Psoas muscle (tissue), 8 donors: ENCODE data around the gene TNFSF13. TPM values are rescaled to one million over a fixed set of nuclear protein-coding genes. Genes with fewer than 3 reads are reported as not detected.

Experiments
- ATAC-seq, 4 donors: fragments of 200-7000 bp; cut with Tn5 transposase; one replicate each; pipeline ENCODE4 v1.9.1; 2020; ENCODE audit warnings: moderate library complexity in 3 of 4, mild to moderate bottlenecking in 2 of 4
- DNase-seq, 2 donors: peaks; one replicate each; pipeline ENCODE4 v3.0.0-alpha.2; 2020
- H3K27ac ChIP-seq: fragments of 200-600 bp; one replicate; pipeline ENCODE4 v1.8.0; 2022
- H3K27me3 ChIP-seq, 3 donors: fragments of 200-600 bp in 1 of 3; one replicate each; pipeline versions ENCODE4 v1.6.1 to v1.8.0; 2013 to 2022; ENCODE audit warnings: low read length in 2 of 3, mild to moderate bottlenecking in 2 of 3, moderate library complexity in 1 of 3; ENCODE audit not compliant: insufficient read depth in 3 of 3
- H3K36me3 ChIP-seq, 2 donors: fragments of 200-600 bp in 1 of 2; one replicate each; pipeline versions ENCODE4 v1.6.1 to v1.8.0; 2013 to 2022; ENCODE audit warnings: low read depth in 1 of 2, mild to moderate bottlenecking in 1 of 2, moderate library complexity in 1 of 2; ENCODE audit not compliant: insufficient read depth in 1 of 2
- H3K4me1 ChIP-seq: fragments of 200-600 bp; one replicate; pipeline ENCODE4 v1.8.0; 2022
- H3K4me3 ChIP-seq: fragments of 200-600 bp; one replicate; pipeline ENCODE4 v1.8.0; 2022; ENCODE audit warnings: mild to moderate bottlenecking
- H3K9me3 ChIP-seq: fragments of 200-600 bp; one replicate; pipeline ENCODE4 v1.8.0; 2022
- WGBS, 3 donors: extraction: QIAGEN DNeasy Blood & Tissue Kit; methylation state at CpG; one replicate each; pipeline versions ENCODE4 v1.1.6 to v1.1.7; 2013; 5-methylcytosine and 5-hydroxymethylcytosine counted together
- intact Hi-C, 2 donors: fragments of 100-400 bp; cut with DNase I; formaldehyde crosslinking; loops; one replicate each; pipeline versions ENCODE4 v1.11.0 to v1.14.2; 2022
- polyA plus RNA-seq, 3 donors: library from polyadenylated mRNA; stranded (reverse); fragments of 200-250 nt; gene quantifications; one replicate each; pipeline ENCODE4 v1.2.3, GENCODE V29; 2013
- total RNA-seq, 4 donors: library from RNA; stranded (reverse); fragmentation: NEBNext Ultra II Directional in 2 of 4; extraction: Animal tissue kit (Norgen Biotek cat#: 25700) in 2 of 4; gene quantifications; one replicate each; pipeline versions ENCODE4 v1.2.1 to v1.2.4, GENCODE V29; 2021 to 2023
- TF ChIP-seq, protein P1 (sequence below): fragments of 200-600 bp; IDR thresholded peaks from one replicate; pipeline ENCODE4 v1.8.0; 2022; ENCODE audit warnings: antibody characterized with exemption
- donor health status: healthy with polysubstance abuse.
- donor health status: DM: no; HTN: no; CAD: no; lungs with moderate emphysema.
- donor health status: Bipolar disorder and iron deficiency.
- donor health status: healthy.
- donor health status: DM: yes; HTN: yes; CAD: no.
- donor health status: DM: no; HTN: no; CAD: no.
- donor health status: DM: no; HTN: no; CAD: no.
- donor health status: DM: yes; HTN: yes; CAD: no.

TNFSF13 gene
- total and polyA plus RNA-seq, 7 donors = 2.8 to 5.4 (median 4.0) TPM

DNA sequence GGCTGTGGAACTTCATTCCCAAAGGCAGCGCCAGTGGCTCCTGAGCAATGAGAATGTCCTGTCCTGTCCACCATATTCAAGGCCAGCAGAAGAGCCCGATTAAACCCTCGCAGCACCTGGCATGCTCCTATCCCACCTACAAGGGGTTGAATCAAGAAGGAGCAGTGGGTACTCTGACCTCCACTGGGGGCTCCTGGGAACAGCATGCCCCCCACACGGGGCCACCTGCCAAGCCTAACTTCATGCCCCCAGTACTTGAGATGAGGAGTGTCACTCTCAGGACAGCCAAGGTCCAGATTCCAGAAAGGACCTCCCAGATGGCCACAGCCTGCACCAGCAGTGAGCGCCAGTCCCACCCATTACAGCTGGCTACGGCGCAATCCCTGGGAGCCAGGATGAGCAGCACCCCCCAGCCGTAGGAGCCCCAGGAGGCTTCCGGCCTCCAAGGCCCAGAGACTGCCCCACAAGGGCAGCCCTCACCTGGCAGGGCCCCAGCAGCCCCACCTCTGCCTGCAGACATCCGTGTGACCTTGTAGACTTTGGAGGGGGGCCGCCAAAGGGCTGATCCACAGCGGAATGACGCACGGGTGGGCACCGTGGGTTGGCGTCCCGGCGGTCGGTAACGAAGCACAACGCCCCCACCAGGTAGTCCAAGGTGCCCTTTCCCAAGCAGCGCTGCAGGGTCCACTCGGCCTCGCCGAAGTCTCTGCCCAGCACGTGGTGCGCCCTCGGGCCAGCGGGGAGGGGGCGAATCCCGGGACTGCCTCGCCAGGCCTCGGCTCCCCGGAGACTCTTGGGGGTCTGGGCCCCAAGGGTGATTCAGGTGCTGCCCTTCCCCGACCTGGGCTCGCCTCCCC lies 24.1 kb downstream of the TNFSF13 start:
- DNase-seq (peak; percentile 48 to 75), ATAC-seq (no peak)
- peaks cover 45% of the 10 kb centered on the region for H3K4me1 ChIP-seq
- intact Hi-C loops = loop anchor here in 1 of 2 donors (5.0 to 10.0 kb wide), 2 partner anchors 105 to 348 kb away; partner anchors contain the start of genes DVL2, PHF23, TP53 and WRAP53
- peak overlapping the region; percentile 78 for H3K4me3 ChIP-seq
- WGBS, 3 donors = 83 to 86% (median 85%) methylated on average over 34 to 36 of the region's 36 CpGs
- H3K36me3 ChIP-seq = peaks cover 4 to 32% of the 10 kb centered on the region in 2 donors
- no peaks in the 10 kb centered on the region for H3K27me3 ChIP-seq
- H3K9me3 ChIP-seq = no peaks in the 10 kb centered on the region
- H3K27ac ChIP-seq = peak overlapping the region; percentile 89
- TF ChIP-seq, protein P1, sequence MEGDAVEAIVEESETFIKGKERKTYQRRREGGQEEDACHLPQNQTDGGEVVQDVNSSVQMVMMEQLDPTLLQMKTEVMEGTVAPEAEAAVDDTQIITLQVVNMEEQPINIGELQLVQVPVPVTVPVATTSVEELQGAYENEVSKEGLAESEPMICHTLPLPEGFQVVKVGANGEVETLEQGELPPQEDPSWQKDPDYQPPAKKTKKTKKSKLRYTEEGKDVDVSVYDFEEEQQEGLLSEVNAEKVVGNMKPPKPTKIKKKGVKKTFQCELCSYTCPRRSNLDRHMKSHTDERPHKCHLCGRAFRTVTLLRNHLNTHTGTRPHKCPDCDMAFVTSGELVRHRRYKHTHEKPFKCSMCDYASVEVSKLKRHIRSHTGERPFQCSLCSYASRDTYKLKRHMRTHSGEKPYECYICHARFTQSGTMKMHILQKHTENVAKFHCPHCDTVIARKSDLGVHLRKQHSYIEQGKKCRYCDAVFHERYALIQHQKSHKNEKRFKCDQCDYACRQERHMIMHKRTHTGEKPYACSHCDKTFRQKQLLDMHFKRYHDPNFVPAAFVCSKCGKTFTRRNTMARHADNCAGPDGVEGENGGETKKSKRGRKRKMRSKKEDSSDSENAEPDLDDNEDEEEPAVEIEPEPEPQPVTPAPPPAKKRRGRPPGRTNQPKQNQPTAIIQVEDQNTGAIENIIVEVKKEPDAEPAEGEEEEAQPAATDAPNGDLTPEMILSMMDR = no peak

DNA sequence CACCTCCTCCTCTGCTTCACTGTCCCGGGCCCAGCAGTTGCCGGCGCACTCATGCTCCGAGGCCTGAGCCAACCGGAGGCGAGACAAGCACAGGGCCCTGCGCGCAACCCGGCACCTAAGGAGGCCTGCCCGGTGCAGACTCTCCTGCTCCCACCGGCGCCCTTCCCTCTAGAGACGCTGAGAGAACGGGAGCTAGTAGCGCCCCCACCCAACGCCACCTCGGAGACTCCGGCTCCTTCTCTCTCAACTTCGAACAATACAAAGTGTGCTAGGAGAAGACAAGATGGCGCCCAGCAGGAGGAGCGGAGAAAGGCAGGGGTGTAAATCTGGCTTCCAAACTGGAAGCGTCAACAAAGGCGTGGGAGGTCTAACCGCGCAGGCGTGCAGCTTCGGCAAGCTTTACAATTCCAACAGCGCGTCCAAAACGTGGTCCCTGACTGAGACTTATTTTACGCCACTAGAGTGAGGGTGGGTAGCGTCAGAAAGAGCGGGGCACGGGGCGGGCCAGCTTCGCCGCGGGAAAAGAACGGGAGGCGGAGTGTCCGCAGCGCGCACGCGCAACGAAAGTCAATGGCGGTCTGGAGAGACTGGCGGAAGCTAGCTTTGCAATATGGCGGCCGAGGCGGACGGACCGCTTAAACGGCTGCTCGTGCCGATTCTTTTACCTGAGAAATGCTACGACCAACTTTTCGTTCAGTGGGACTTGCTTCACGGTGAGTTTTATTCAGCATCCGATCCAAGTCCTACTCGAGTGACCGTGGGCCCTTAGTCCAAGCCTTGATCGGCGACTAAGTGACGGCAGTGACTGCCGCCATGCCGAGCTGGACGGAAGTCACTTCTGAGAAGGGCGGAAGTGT lies 24.9 kb downstream of the TNFSF13 start, which contains the start of gene MPDU1:
MPDU1 (plus strand) TSS at position 600 of the 857 bp plus-strand sequence; CDS start at position 611, 11 bp downstream.
- peak within 1 kb of the TSS; percentile 78 for H3K4me3 ChIP-seq
- H3K36me3 ChIP-seq = peaks cover 0 to 32% of the 10 kb centered on the region in 2 donors
- WGBS, 3 donors = 13 to 15% (median 13%) methylated on average over 67 to 69 of the region's 69 CpGs
- TF ChIP-seq, protein P1 = no peak
- H3K9me3 ChIP-seq = no peaks in the 10 kb centered on the region
- peak within 1 kb of the TSS; percentile 89 for H3K27ac ChIP-seq
- H3K4me1 ChIP-seq = peaks cover 42% of the 10 kb centered on the region
- peak; percentile 81 to 87 (median 82) for ATAC-seq
- peak; percentile 98 to 99 for DNase-seq
- H3K27me3 ChIP-seq = no peaks in the 10 kb centered on the region
- intact Hi-C loops = loop anchor here in 1 of 2 donors (5.0 to 10.0 kb wide), 2 partner anchors 104 to 349 kb away; partner anchors contain the start of genes DVL2, PHF23, TP53 and WRAP53

DNA sequence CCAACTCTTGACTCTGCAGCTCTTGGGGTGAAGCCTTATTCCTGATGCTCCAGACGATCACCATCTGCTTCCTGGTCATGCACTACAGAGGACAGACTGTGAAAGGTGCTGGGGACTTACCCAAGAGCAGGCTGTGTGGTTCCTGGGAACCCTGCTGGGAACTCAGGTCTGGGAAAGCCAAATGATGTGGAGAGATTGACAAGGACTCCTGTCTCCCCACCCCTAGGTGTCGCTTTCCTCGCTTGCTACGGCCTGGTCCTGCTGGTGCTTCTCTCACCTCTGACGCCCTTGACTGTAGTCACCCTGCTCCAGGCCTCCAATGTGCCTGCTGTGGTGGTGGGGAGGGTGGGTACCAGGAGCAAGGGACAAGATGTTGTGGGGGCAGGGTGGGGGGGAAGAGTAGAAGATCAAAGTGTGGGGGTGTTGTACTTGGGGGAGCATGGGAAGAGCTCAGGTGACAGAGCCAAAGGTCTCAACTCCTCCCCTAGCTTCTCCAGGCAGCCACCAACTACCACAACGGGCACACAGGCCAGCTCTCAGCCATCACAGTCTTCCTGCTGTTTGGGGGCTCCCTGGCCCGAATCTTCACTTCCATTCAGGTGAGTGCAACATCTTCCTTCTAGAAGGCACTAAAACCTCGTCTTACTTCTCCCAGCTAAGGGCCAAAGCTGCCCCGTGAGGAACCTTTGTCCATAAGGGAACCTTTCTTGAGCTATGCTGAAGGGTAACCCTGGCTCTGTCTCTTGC lies 28.3 kb downstream of the TNFSF13 start:
- no peaks in the 10 kb centered on the region for H3K9me3 ChIP-seq
- peak in 1 of 2 donors; percentile 56 for DNase-seq
- intact Hi-C loops = loop anchor here in 1 of 2 donors (10.0 kb wide), 1 partner anchor 352 kb away; the partner anchor contains the start of genes DVL2 and PHF23
- H3K27me3 ChIP-seq = no peaks in the 10 kb centered on the region
- ATAC-seq = no peak
- peaks cover 4 to 41% of the 10 kb centered on the region in 2 donors for H3K36me3 ChIP-seq
- TF ChIP-seq, protein P1 = no peak
- H3K4me3 ChIP-seq = no peak overlapping the region
- H3K27ac ChIP-seq = no peak overlapping the region
- peaks cover 54% of the 10 kb centered on the region for H3K4me1 ChIP-seq
- WGBS, 3 donors = 64 to 73% (median 66%) methylated on average over 9 of the region's 9 CpGs
